Ureter (tissue), 1 donor: Measurements from ENCODE around the gene PPP1R14C. TPM values are rescaled to one million over a fixed set of nuclear protein-coding genes. Genes with fewer than 3 reads are reported as not detected.
"Not testable (repeated sequence)": the region's sequence is repeated elsewhere in the genome, so short reads cannot be mapped to it uniquely, and the experiment has no call there.

Experiments
- DNase-seq: peaks from one replicate; pipeline ENCODE4 v3.0.0-alpha.2; 2020; ENCODE audit warnings: low spot score
- total RNA-seq: library from RNA; stranded (reverse); gene quantifications from one replicate; pipeline ENCODE4 v1.2.4, GENCODE V29; 2023
- donor health status: DM: yes; HTN: yes; CAD: no.

PPP1R14C gene
- total RNA-seq, 1 donor from 2014 or later = 0.52 TPM

GRCh38 chr6:150220634-150221551, 78.0 kb downstream of the PPP1R14C start:
- DNase-seq = no peak

- no peak for DNase-seq
Observed at GRCh38 chr6:150224820-150225219, 82.0 kb downstream of the PPP1R14C start.

- no peak for DNase-seq
Observed at GRCh38 chr6:150227281-150227680, 84.4 kb downstream of the PPP1R14C start.

GRCh38 chr6:150228072-150228733, 85.4 kb downstream of the PPP1R14C start:
- no peak for DNase-seq

- no peak for DNase-seq
Observed at GRCh38 chr6:150229436-150230163, 86.8 kb downstream of the PPP1R14C start.

- DNase-seq = no peak
Observed at GRCh38 chr6:150230164-150230561, 87.3 kb downstream of the PPP1R14C start.

- no peak for DNase-seq
Observed at GRCh38 chr6:150230832-150231524, 88.1 kb downstream of the PPP1R14C start.

GRCh38 chr6:150231525-150231850, 88.6 kb downstream of the PPP1R14C start:
- DNase-seq = no peak

GRCh38 chr6:150233843-150234269, 91.0 kb downstream of the PPP1R14C start:
- DNase-seq = no peak

GRCh38 chr6:150235218-150235617, 92.4 kb downstream of the PPP1R14C start:
- no peak for DNase-seq

- DNase-seq = no peak
Observed at GRCh38 chr6:150236114-150236513, 93.3 kb downstream of the PPP1R14C start.

- DNase-seq = no peak
Observed at GRCh38 chr6:150236544-150236943, 93.7 kb downstream of the PPP1R14C start.

- no peak for DNase-seq
Observed at GRCh38 chr6:150237626-150238025, 94.8 kb downstream of the PPP1R14C start.

GRCh38 chr6:150238336-150238741, 95.5 kb downstream of the PPP1R14C start:
- DNase-seq = no peak

- no peak for DNase-seq
Observed at GRCh38 chr6:150238846-150239407, 96.1 kb downstream of the PPP1R14C start.

- not testable (repeated sequence) for DNase-seq
Observed at GRCh38 chr6:150241756-150242155, 98.9 kb downstream of the PPP1R14C start.

GRCh38 chr6:150243620-150244314, 100.9 kb downstream of the PPP1R14C start:
- DNase-seq = no peak

GRCh38 chr6:150245148-150245935, 102.5 kb downstream of the PPP1R14C start:
- DNase-seq = no peak

GRCh38 chr6:150247803-150248202, 105.0 kb downstream of the PPP1R14C start:
- no peak for DNase-seq

GRCh38 chr6:150248300-150248699, 105.5 kb downstream of the PPP1R14C start:
- DNase-seq = no peak
